Liver (tissue), 9 donors: ENCODE data around the gene ADGRF3. TPM values are rescaled to one million over a fixed set of nuclear protein-coding genes. Genes with fewer than 3 reads are reported as not detected.

Experiments used
- DNase-seq: peaks from one replicate; pipeline ENCODE4 v3.0.0-alpha.2; 2017; ENCODE audit warnings: low spot score
- H3K27ac ChIP-seq, 2 donors: one replicate each; pipeline ENCODE4 v1.7.0; 2013; ENCODE audit warnings: inconsistent platforms in 2 of 2, low read length in 2 of 2, control low read depth in 1 of 2, low read depth in 1 of 2, mild to moderate bottlenecking in 1 of 2
- H3K27me3 ChIP-seq, 4 donors: one replicate each; pipeline versions ENCODE4 v1.6.1 to v1.7.0; 2013; ENCODE audit warnings: low read length in 3 of 4, inconsistent platforms in 1 of 4, mild to moderate bottlenecking in 1 of 4, moderate library complexity in 1 of 4; ENCODE audit not compliant: control insufficient read depth in 4 of 4, insufficient read depth in 4 of 4
- H3K36me3 ChIP-seq, 4 donors: one replicate each; pipeline versions ENCODE4 v1.6.1 to v1.7.0; 2013; ENCODE audit warnings: low read length in 3 of 4, mild to moderate bottlenecking in 3 of 4, low read depth in 1 of 4, moderate library complexity in 1 of 4; ENCODE audit not compliant: control insufficient read depth in 4 of 4, insufficient read depth in 3 of 4
- H3K4me1 ChIP-seq, 4 donors: one replicate each; pipeline versions ENCODE4 v1.6.1 to v1.7.0; 2013; ENCODE audit warnings: low read length in 3 of 4, mild to moderate bottlenecking in 3 of 4, moderate library complexity in 1 of 4; ENCODE audit not compliant: control insufficient read depth in 4 of 4, insufficient read depth in 4 of 4
- H3K4me3 ChIP-seq, 3 donors: one replicate each; pipeline versions ENCODE4 v1.6.1 to v1.7.0; 2013; ENCODE audit warnings: low read length in 3 of 3, control low read depth in 1 of 3, low read depth in 1 of 3, mild to moderate bottlenecking in 1 of 3
- H3K9ac ChIP-seq, 2 donors: one replicate each; pipeline ENCODE4 v1.7.0; 2013; ENCODE audit warnings: low read length in 2 of 2, mild to moderate bottlenecking in 2 of 2, moderate library complexity in 2 of 2, control low read depth in 1 of 2, low read depth in 1 of 2
- H3K9me3 ChIP-seq, 4 donors: one replicate each; pipeline versions ENCODE4 v1.6.1 to v1.7.0; 2013; ENCODE audit warnings: low read length in 3 of 4; ENCODE audit not compliant: control insufficient read depth in 4 of 4
- FOXA1 ChIP-seq: IDR thresholded peaks from 2 replicates; pipeline ENCODE4 v1.6.1; 2016; ENCODE audit warnings: antibody characterized with exemption
- FOXA2 ChIP-seq: IDR thresholded peaks from 2 replicates; pipeline ENCODE4 v1.6.1; 2016; ENCODE audit warnings: antibody characterized with exemption
- JUND ChIP-seq, 2 donors: IDR thresholded peaks; 2 replicates each; pipeline ENCODE4 v1.6.1; 2016; ENCODE audit warnings: antibody characterized with exemption in 2 of 2
- RAD21 ChIP-seq, 2 donors: IDR thresholded peaks; 2 replicates each; pipeline ENCODE4 v1.6.1; 2016; ENCODE audit warnings: antibody characterized with exemption in 2 of 2, mild to moderate bottlenecking in 2 of 2
- RXRA ChIP-seq, 2 donors: IDR thresholded peaks; 2 replicates each; pipeline ENCODE4 v1.6.1; 2017 to 2018; ENCODE audit warnings: antibody characterized with exemption in 2 of 2, mild to moderate bottlenecking in 1 of 2
- SP1 ChIP-seq: IDR thresholded peaks from 2 replicates; pipeline ENCODE4 v1.6.1; 2018; ENCODE audit warnings: antibody characterized with exemption, mild to moderate bottlenecking
- TAF1 ChIP-seq: conservative IDR thresholded peaks from 2 replicates; pipeline ENCODE4 v1.6.1; 2016; ENCODE audit warnings: antibody characterized with exemption, mild to moderate bottlenecking
- YY1 ChIP-seq: IDR thresholded peaks from 2 replicates; pipeline ENCODE4 v1.6.1; 2016; ENCODE audit warnings: antibody characterized with exemption, mild to moderate bottlenecking
- WGBS: extraction: QIAGEN DNeasy Blood & Tissue Kit; methylation state at CpG from one replicate; pipeline ENCODE4 v1.1.7; 2013; 5-methylcytosine and 5-hydroxymethylcytosine counted together
- polyA plus RNA-seq, 2 donors: library from polyadenylated mRNA; stranded (reverse) in 1 of 2; unstranded in 1 of 2; fragments of 200-250 nt in 1 of 2; fragments of >200 nt in 1 of 2; fragmentation: Nextera tagmentation in 1 of 2; extraction: Ambion mirVana in 1 of 2; gene quantifications; one replicate each; pipeline versions ENCODE4 v1.2.1 to v1.2.3, GENCODE V29; 2013 to 2015
- total RNA-seq, 2 donors: library from RNA; depleted of rRNA; stranded (reverse); fragments of >200 nt; gene quantifications; one replicate each; pipeline ENCODE4 v1.2.3, GENCODE V29; 2014
- TF ChIP-seq, protein P1 (sequence below): IDR thresholded peaks from 2 replicates; pipeline ENCODE4 v1.6.1; 2016; ENCODE audit warnings: antibody characterized with exemption
- TF ChIP-seq, protein P2 (sequence below): IDR thresholded peaks from 2 replicates; pipeline ENCODE4 v1.6.1; 2016; ENCODE audit warnings: antibody characterized with exemption, mild to moderate bottlenecking
- TF ChIP-seq, protein P3 (sequence below): IDR thresholded peaks from 2 replicates; pipeline ENCODE4 v1.6.1; 2016; ENCODE audit warnings: antibody characterized with exemption
- TF ChIP-seq, protein P4 (sequence below): fragments of 150-350 bp; IDR thresholded peaks from 2 replicates; pipeline ENCODE4 v1.5.1; 2017; ENCODE audit warnings: improper control_type of control experiment, low read depth, low read length; ENCODE audit not compliant: missing input control
- TF ChIP-seq, protein P5 (sequence below): IDR thresholded peaks from 2 replicates; pipeline ENCODE4 v1.6.1; 2016; ENCODE audit warnings: antibody characterized with exemption
- donor health status: healthy.
- donor health status: healthy.
- donor health status: healthy.
- donor health status: healthy.
- donor health status: healthy.

Gene ADGRF3
- total and polyA plus RNA-seq, 4 donors, result 0.07 to 0.25 (median 0.10) TPM

DNA sequence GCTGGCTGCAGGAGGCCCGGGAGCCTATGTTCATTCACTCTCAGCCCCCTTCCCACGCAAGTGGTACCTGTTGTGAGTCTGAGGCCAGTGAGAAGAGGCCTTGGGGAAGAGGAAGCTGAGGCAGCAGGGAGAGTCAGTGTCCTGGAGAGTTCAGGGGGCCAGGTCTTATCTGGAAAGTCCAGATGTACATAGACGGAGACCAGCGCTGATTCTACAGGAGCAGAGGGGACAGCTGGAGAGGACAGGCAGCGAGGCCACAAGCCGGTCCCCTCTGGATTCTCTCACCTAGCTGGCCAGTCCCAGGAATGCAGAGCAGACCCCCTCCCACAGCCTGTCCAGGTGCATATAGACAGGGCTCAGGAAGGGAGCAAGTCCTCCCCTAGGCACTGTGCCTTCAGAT is 29.7 kb downstream of the ADGRF3 start:
- Histone ChIP-seq H3K36me3 (no peaks in the 10 kb centered on the region), H3K4me3 (no peak overlapping the region), H3K4me1 (no peaks in the 10 kb centered on the region), H3K27ac (no peak overlapping the region), H3K9me3 (no peaks in the 10 kb centered on the region), H3K9ac (no peak overlapping the region), H3K27me3 (no peaks in the 10 kb centered on the region)
- no peak for DNase-seq
- TF ChIP-seq FOXA1 (no peak), YY1 (no peak), RAD21 (IDR thresholded peaks at IDR 0.05) (no peak), FOXA2 (no peak), JUND (IDR thresholded peaks at IDR 0.05) (no peak), TAF1 (no peak), RXRA (IDR thresholded peaks at IDR 0.05) (no peak)
- TF ChIP-seq, protein P1, sequence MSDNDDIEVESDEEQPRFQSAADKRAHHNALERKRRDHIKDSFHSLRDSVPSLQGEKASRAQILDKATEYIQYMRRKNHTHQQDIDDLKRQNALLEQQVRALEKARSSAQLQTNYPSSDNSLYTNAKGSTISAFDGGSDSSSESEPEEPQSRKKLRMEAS, result no peak
- TF ChIP-seq, protein P2, sequence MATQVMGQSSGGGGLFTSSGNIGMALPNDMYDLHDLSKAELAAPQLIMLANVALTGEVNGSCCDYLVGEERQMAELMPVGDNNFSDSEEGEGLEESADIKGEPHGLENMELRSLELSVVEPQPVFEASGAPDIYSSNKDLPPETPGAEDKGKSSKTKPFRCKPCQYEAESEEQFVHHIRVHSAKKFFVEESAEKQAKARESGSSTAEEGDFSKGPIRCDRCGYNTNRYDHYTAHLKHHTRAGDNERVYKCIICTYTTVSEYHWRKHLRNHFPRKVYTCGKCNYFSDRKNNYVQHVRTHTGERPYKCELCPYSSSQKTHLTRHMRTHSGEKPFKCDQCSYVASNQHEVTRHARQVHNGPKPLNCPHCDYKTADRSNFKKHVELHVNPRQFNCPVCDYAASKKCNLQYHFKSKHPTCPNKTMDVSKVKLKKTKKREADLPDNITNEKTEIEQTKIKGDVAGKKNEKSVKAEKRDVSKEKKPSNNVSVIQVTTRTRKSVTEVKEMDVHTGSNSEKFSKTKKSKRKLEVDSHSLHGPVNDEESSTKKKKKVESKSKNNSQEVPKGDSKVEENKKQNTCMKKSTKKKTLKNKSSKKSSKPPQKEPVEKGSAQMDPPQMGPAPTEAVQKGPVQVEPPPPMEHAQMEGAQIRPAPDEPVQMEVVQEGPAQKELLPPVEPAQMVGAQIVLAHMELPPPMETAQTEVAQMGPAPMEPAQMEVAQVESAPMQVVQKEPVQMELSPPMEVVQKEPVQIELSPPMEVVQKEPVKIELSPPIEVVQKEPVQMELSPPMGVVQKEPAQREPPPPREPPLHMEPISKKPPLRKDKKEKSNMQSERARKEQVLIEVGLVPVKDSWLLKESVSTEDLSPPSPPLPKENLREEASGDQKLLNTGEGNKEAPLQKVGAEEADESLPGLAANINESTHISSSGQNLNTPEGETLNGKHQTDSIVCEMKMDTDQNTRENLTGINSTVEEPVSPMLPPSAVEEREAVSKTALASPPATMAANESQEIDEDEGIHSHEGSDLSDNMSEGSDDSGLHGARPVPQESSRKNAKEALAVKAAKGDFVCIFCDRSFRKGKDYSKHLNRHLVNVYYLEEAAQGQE, result no peak
- TF ChIP-seq, protein P3, sequence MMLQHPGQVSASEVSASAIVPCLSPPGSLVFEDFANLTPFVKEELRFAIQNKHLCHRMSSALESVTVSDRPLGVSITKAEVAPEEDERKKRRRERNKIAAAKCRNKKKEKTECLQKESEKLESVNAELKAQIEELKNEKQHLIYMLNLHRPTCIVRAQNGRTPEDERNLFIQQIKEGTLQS, result no peak
- TF ChIP-seq, protein P4, sequence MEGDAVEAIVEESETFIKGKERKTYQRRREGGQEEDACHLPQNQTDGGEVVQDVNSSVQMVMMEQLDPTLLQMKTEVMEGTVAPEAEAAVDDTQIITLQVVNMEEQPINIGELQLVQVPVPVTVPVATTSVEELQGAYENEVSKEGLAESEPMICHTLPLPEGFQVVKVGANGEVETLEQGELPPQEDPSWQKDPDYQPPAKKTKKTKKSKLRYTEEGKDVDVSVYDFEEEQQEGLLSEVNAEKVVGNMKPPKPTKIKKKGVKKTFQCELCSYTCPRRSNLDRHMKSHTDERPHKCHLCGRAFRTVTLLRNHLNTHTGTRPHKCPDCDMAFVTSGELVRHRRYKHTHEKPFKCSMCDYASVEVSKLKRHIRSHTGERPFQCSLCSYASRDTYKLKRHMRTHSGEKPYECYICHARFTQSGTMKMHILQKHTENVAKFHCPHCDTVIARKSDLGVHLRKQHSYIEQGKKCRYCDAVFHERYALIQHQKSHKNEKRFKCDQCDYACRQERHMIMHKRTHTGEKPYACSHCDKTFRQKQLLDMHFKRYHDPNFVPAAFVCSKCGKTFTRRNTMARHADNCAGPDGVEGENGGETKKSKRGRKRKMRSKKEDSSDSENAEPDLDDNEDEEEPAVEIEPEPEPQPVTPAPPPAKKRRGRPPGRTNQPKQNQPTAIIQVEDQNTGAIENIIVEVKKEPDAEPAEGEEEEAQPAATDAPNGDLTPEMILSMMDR, result no peak
- TF ChIP-seq, protein P5, sequence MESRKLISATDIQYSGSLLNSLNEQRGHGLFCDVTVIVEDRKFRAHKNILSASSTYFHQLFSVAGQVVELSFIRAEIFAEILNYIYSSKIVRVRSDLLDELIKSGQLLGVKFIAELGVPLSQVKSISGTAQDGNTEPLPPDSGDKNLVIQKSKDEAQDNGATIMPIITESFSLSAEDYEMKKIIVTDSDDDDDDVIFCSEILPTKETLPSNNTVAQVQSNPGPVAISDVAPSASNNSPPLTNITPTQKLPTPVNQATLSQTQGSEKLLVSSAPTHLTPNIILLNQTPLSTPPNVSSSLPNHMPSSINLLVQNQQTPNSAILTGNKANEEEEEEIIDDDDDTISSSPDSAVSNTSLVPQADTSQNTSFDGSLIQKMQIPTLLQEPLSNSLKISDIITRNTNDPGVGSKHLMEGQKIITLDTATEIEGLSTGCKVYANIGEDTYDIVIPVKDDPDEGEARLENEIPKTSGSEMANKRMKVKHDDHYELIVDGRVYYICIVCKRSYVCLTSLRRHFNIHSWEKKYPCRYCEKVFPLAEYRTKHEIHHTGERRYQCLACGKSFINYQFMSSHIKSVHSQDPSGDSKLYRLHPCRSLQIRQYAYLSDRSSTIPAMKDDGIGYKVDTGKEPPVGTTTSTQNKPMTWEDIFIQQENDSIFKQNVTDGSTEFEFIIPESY, result no peak
- WGBS, result 95% methylated on average over 6 of the region's 6 CpGs

DNA sequence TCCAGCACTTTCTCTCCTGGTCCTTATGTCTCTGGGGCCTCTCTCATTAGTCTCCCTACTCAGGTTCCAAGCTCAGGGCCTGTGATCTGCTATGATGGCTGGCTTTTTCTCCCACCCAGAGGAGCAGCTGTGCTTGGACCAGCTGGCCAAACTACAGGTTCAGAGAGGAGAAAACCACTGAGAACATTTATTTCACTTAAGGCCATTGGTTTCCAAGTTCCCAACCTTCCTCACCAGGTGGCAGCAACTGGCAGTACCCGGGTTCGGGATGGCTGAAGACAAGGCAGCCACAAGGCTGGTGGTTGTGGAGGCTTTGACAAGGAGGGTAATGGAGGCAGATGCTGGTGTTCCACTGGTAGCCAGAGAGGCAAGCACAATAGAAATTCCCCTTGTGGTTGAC is 30.5 kb downstream of the ADGRF3 start:
- WGBS, result 78% methylated on average over 2 of the region's 2 CpGs

More for the DNA sequence above, 30.5 kb downstream of the ADGRF3 start:
- Histone ChIP-seq H3K36me3 (no peaks in the 10 kb centered on the region), H3K9me3 (no peaks in the 10 kb centered on the region), H3K4me1 (no peaks in the 10 kb centered on the region), H3K9ac (no peak overlapping the region), H3K27ac (no peak overlapping the region), H3K27me3 (no peaks in the 10 kb centered on the region), H3K4me3 (no peak overlapping the region)
- TF ChIP-seq, protein P3, result no peak
- no peak for TF ChIP-seq SP1
- peak in 1 of 2 donors; percentile 42 for TF ChIP-seq RAD21 (IDR thresholded peaks at IDR 0.05)
- no peak for TF ChIP-seq FOXA1
- TF ChIP-seq, protein P5, result no peak
- no peak for TF ChIP-seq FOXA2
- no peak for DNase-seq
